HG02884 (cell line): ENCODE data around the gene NXF3.
"Not testable (repeated sequence)": the region's sequence is repeated elsewhere in the genome, so short reads cannot be mapped to it uniquely, and the experiment has no call there.

Experiments
- ATAC-seq: cut with Tn5 transposase; IDR thresholded peaks from one replicate; pipeline ENCODE4 v1.9.1; 2021; ENCODE audit warnings: mild to moderate bottlenecking, moderate library complexity; ENCODE audit not compliant: unreplicated experiment

Gene NXF3

DNA sequence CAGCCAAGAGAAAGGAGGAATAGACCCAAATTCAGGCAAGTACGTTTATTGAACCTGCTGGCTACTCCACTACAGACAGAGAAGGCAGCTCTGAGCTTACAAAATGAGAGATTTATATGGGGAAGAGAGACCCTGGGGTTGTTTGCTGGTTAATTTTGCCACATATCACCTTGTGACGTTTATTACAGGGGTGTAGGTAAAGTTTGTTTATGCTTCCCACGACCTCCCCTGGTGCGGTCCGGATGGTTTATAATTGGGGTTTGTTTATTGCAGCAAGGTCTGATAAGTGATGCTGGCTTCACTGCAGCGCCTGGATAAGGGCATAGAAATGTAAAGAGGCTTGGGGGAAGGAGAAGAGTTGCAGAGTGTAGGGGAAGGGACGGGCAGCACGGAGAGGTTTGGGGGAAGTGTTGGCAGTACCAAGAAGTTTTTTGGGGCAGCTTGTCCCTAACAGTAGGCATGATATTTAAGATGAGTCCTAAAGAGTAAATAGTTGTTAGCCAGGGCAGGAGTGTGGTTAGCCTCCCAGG lies 41.6 kb downstream of the NXF3 start:
- no peak for ATAC-seq

- ATAC-seq, result not testable (repeated sequence)
These were observed 59.6 kb downstream of the NXF3 start for GRCh38 chrX:103033371-103033770.
